Measurements from ENCODE around the gene WFDC2. TPM values are rescaled to one million over a fixed set of nuclear protein-coding genes. Genes with fewer than 3 reads are reported as not detected.

The WFDC2 gene
- total RNA-seq, 4 donors from 2014 or later, result not detected

DNA sequence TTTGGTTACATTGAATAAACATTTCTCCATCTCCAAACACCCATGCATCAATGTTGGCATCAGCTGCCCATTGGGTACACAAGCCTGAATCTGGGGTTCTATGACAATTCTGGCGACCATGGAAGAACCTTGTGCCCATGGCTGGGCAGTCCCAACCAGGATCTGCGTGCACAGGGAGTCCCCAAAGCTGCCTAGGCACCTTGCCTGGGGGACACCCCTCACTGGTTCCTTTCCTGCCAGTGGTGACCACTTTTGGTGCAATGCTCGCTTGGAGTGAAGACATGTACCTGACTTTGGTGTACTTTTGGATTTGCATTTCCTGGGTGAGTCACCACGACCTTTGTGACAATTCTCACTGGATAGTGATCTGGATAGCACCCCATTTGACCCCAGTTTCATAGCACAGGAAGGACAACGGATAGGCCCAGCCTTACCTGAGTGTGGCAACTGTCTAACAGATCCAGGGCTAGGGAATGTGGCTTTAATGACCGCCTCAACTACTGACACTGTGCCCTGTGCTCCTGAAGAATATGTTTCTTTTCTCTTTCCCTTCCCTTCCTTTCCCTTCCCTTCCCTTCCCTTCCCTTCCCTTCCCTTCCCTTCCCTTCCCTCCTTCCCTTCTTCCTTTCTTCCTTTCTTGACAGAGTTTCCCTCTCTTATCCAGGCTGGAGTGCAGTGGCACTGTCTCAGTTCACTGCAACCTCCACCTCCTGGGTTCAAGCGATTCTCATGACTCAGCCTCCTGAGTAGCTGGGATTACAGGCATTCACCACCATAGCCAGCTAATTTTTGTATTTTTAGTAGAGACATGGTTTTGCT, 38.7 kb downstream of the WFDC2 start:
- H3K9me3 ChIP-seq, result no peaks in the 10 kb centered on the region
- no peak for ATAC-seq
- intact Hi-C loops (cut with DNase I; ENCODE audit: low total_unique reads) (no loop called here), in situ Hi-C loops (cut with MboI; ENCODE audit: low sequenced_read_pairs in 4 of 4) (loop anchor here in 1 of 4 donors (25.0 kb wide), 1 partner anchor 954 kb away; no protein-coding TSS in a partner anchor)
- DNase-seq, result no peak
- H3K4me3 ChIP-seq, result no peak overlapping the region
- H3K4me1 ChIP-seq, result no peaks in the 10 kb centered on the region
- no peaks in the 10 kb centered on the region for H3K27me3 ChIP-seq
- no peak for TF ChIP-seq POLR2A (IDR thresholded peaks at IDR 0.05)
- TF ChIP-seq, protein P1, sequence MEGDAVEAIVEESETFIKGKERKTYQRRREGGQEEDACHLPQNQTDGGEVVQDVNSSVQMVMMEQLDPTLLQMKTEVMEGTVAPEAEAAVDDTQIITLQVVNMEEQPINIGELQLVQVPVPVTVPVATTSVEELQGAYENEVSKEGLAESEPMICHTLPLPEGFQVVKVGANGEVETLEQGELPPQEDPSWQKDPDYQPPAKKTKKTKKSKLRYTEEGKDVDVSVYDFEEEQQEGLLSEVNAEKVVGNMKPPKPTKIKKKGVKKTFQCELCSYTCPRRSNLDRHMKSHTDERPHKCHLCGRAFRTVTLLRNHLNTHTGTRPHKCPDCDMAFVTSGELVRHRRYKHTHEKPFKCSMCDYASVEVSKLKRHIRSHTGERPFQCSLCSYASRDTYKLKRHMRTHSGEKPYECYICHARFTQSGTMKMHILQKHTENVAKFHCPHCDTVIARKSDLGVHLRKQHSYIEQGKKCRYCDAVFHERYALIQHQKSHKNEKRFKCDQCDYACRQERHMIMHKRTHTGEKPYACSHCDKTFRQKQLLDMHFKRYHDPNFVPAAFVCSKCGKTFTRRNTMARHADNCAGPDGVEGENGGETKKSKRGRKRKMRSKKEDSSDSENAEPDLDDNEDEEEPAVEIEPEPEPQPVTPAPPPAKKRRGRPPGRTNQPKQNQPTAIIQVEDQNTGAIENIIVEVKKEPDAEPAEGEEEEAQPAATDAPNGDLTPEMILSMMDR (IDR thresholded peaks at IDR 0.05 in 4 of 5, conservative IDR thresholded peaks at IDR 0.05 in 1 of 5), result no peak
- no peaks in the 10 kb centered on the region for H3K36me3 ChIP-seq
- H3K27ac ChIP-seq, result no peak overlapping the region

DNA sequence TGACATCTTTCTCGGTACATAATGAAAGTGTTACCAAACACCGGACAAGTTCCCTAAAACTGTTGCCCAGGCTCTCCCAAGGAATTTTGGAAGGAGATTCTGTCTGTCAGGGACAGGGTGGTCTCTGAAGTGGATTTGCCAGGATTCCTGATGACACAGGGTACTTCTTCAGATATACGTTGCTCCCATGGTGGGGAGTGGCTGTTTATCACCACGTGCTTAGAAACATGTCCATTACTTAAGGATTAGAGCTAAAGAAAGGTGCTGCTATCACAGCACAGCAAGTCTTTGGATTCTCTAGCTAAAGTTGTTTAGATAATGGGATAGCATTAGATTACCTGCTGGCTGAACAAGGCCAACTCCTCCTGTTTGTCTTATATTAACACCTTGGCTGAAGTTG, 39.5 kb downstream of the WFDC2 start:
- DNase-seq (no peak), ATAC-seq (no peak)
- no peak for TF ChIP-seq POLR2A (IDR thresholded peaks at IDR 0.05)
- TF ChIP-seq, protein P1 (IDR thresholded peaks at IDR 0.05 in 4 of 5, conservative IDR thresholded peaks at IDR 0.05 in 1 of 5), result no peak
- Histone ChIP-seq H3K27ac (no peak overlapping the region), H3K4me1 (no peaks in the 10 kb centered on the region), H3K4me3 (no peak overlapping the region), H3K36me3 (no peaks in the 10 kb centered on the region), H3K9me3 (no peaks in the 10 kb centered on the region), H3K27me3 (no peaks in the 10 kb centered on the region)
- in situ Hi-C loops (cut with MboI; ENCODE audit: low sequenced_read_pairs in 4 of 4) (loop anchor here in 1 of 4 donors (25.0 kb wide), 1 partner anchor 953 kb away; no protein-coding TSS in a partner anchor), intact Hi-C loops (cut with DNase I; ENCODE audit: low total_unique reads) (no loop called here)

DNA sequence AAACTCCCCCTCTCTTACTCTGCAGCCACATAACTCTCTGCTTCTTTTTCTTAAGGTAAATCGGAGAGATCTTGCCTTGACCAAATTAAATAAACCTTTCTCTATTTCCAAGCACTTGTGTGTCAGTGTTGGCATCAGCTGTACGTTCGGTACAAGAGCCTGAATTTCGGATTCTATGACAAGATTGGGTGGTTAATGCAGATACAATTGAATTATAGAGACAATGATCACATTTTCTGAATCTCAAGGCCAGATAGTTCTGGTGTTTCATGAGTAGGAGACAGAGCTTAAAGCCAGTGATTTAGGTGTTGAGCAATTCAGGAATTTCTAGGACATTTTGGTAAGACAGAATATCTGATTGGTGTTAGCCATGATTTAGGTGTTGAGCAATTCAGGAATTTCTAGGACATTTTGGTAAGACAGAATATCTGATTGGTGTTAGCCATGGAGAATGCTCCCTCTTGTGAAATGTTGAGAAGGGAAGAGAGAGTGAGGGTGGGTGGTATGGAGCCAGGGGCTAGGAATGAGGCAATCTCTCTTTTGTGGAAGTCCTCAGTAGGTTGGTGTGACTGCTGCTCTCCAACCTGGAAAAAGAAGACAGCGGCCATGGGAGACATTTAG, 40.8 kb downstream of the WFDC2 start:
- no peak for TF ChIP-seq POLR2A (IDR thresholded peaks at IDR 0.05)
- TF ChIP-seq, protein P1 (IDR thresholded peaks at IDR 0.05 in 4 of 5, conservative IDR thresholded peaks at IDR 0.05 in 1 of 5), result no peak
- no peaks in the 10 kb centered on the region for H3K36me3 ChIP-seq
- H3K4me1 ChIP-seq, result no peaks in the 10 kb centered on the region
- H3K27me3 ChIP-seq, result no peaks in the 10 kb centered on the region
- DNase-seq, result no peak
- H3K27ac ChIP-seq, result no peak overlapping the region
- no peak for ATAC-seq
- in situ Hi-C loops (cut with MboI; ENCODE audit: low sequenced_read_pairs in 4 of 4) (loop anchor here in 1 of 4 donors (25.0 kb wide), 1 partner anchor 952 kb away; no protein-coding TSS in a partner anchor), intact Hi-C loops (cut with DNase I; ENCODE audit: low total_unique reads) (no loop called here)
- no peak overlapping the region for H3K4me3 ChIP-seq
- no peaks in the 10 kb centered on the region for H3K9me3 ChIP-seq

DNA sequence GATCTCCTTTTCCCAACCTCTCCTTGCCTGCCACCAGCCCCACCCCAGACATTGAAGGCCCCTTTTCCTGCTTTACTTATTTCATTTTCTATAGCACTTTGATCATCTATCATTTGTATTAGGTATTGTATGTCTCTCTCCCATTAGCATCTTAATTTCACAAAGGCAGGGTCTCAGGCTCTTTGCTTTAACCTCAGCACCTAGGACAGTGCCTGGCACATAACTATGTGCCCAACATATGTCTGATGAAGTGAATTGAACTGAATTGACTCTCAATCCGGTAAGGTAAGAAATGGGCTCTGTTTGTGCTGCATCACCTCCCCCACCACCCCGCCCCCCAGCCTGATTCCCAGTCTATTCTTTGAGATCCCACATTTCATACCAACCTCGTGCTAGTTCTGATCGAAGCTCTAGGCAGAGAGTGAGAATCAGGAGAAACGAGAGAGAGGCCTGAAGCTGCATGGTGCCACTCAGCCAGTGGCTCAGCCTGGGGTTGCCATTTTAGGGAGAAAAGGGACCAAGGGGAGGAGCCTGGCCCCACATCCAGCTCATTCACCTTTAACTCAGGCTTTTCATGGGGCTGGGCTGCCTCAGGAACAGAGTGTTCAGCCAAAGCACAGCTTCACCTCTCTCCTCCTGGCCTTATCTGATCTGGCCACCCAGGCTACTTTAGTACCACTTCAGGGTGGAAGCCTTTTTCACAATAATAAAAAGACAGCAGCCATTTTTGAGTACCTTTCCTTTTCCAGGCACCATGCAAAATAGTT, 45.8 kb downstream of the WFDC2 start, which contains the start of gene SPINT3:
TSS of gene SPINT3 (minus strand) at position 476 of the 767 bp plus-strand sequence. CDS start at position 462, 14 bp downstream.
- no peak for ATAC-seq
- no peak for TF ChIP-seq POLR2A (IDR thresholded peaks at IDR 0.05)
- TF ChIP-seq, protein P1 (IDR thresholded peaks at IDR 0.05 in 4 of 5, conservative IDR thresholded peaks at IDR 0.05 in 1 of 5), result no peak
- Histone ChIP-seq H3K9me3 (no peaks in the 10 kb centered on the region), H3K27ac (no peak within 1 kb of the TSS), H3K27me3 (no peaks in the 10 kb centered on the region), H3K4me3 (no peak within 1 kb of the TSS), H3K4me1 (no peaks in the 10 kb centered on the region), H3K36me3 (no peaks in the 10 kb centered on the region)
- in situ Hi-C loops (cut with MboI; ENCODE audit: low sequenced_read_pairs in 4 of 4) (loop anchor here in 1 of 4 donors (25.0 kb wide), 1 partner anchor 947 kb away; no protein-coding TSS in a partner anchor), intact Hi-C loops (cut with DNase I; ENCODE audit: low total_unique reads) (no loop called here)
- no peak for DNase-seq

Measured in gastrocnemius medialis (tissue), 4 donors.